GM21786 (cell line): ENCODE data around the gene POLN.
"Not testable (repeated sequence)": the region's sequence is repeated elsewhere in the genome, so short reads cannot be mapped to it uniquely, and the experiment has no call there.

Source experiments
- ATAC-seq: cut with Tn5 transposase; IDR thresholded peaks from one replicate; pipeline ENCODE4 v1.9.1; 2021; ENCODE audit not compliant: unreplicated experiment

The POLN gene

GRCh38 chr4:2172161-2172560, 69.8 kb downstream of the POLN start:
- no peak for ATAC-seq

- no peak for ATAC-seq
Observed at GRCh38 chr4:2168469-2169319, 73.2 kb downstream of the POLN start.

- no peak for ATAC-seq
Observed at GRCh38 chr4:2166253-2166652, 75.7 kb downstream of the POLN start.

- no peak for ATAC-seq
Observed at GRCh38 chr4:2165391-2165790, 76.5 kb downstream of the POLN start.

- no peak for ATAC-seq
Observed at GRCh38 chr4:2163311-2163821, 78.6 kb downstream of the POLN start.

- ATAC-seq: not testable (repeated sequence)
Observed at GRCh38 chr4:2161092-2161703, 80.7 kb downstream of the POLN start.

GRCh38 chr4:2159931-2160330, 82.0 kb downstream of the POLN start:
- no peak for ATAC-seq

GRCh38 chr4:2155246-2155645, 86.7 kb downstream of the POLN start:
- no peak for ATAC-seq

GRCh38 chr4:2154215-2154740, 87.6 kb downstream of the POLN start:
- no peak for ATAC-seq

GRCh38 chr4:2151544-2151943, 90.4 kb downstream of the POLN start:
- ATAC-seq: no peak

GRCh38 chr4:2150076-2150475, 91.8 kb downstream of the POLN start:
- no peak for ATAC-seq

GRCh38 chr4:2142630-2143427, 99.1 kb downstream of the POLN start:
- ATAC-seq: no peak

- ATAC-seq: no peak
Observed at GRCh38 chr4:2141762-2142451, 100.0 kb downstream of the POLN start.

- ATAC-seq: no peak
Observed at GRCh38 chr4:2141022-2141761, 100.7 kb downstream of the POLN start.

- no peak for ATAC-seq
Observed at GRCh38 chr4:2138846-2139500, 102.9 kb downstream of the POLN start.

- no peak for ATAC-seq
Observed at GRCh38 chr4:2136726-2137125, 105.2 kb downstream of the POLN start.

- ATAC-seq: no peak
Observed at GRCh38 chr4:2135083-2135482, 106.8 kb downstream of the POLN start.

- ATAC-seq: no peak
Observed at GRCh38 chr4:2132438-2132837, 109.5 kb downstream of the POLN start.

- no peak for ATAC-seq
Observed at GRCh38 chr4:2127609-2128332, 114.2 kb downstream of the POLN start.
